GM12873 (cell line): ENCODE results near the gene LRP6.

ENCODE experiments used
- TF ChIP-seq, protein P1 (sequence below): IDR thresholded peaks from 2 replicates; pipeline ENCODE4 v1.5.1; 2012; ENCODE audit warnings: low read depth, mild to moderate bottlenecking, moderate library complexity, low read length, control low read depth; ENCODE audit not compliant: insufficient read depth; ENCODE audit errors: missing control alignments

LRP6 gene

DNA sequence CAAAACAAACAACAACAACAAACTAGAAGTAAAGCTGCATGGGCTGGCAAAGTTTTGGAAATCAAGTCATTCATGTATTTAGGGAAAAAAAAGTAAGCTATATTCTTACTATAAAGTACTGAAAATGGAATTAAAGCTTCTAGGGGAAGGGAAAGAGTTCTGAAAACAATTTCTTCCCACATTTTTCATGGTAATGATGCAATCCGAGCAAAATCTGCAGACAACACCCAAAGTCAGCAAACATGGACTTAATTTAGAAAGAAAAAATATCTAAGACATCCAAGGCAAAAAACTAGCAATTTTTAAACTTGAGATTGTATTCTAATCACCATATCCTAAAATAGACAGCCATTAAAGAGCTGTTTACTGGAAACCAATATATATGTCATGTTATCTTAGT is 86.3 kb downstream of the LRP6 start:
- TF ChIP-seq, protein P1, sequence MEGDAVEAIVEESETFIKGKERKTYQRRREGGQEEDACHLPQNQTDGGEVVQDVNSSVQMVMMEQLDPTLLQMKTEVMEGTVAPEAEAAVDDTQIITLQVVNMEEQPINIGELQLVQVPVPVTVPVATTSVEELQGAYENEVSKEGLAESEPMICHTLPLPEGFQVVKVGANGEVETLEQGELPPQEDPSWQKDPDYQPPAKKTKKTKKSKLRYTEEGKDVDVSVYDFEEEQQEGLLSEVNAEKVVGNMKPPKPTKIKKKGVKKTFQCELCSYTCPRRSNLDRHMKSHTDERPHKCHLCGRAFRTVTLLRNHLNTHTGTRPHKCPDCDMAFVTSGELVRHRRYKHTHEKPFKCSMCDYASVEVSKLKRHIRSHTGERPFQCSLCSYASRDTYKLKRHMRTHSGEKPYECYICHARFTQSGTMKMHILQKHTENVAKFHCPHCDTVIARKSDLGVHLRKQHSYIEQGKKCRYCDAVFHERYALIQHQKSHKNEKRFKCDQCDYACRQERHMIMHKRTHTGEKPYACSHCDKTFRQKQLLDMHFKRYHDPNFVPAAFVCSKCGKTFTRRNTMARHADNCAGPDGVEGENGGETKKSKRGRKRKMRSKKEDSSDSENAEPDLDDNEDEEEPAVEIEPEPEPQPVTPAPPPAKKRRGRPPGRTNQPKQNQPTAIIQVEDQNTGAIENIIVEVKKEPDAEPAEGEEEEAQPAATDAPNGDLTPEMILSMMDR = no peak

DNA sequence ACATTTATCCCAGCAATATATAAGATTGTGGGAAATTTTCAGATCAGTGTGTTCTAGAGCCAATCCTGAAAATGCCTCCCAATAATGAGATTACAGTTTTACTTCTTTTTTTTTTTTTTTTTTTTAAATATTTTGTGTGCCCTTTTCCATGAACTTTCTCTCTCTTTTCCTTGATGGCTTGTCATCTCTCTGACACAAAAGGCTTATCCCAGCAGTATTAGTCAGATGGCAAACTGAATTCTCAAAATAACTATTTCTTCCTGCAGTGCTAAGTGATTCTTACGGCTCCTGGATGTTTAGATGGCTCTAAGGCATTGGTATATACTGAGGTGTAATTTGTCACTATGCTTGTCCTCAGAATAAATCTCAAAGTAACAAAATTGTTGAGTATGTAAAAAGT is 86.7 kb downstream of the LRP6 start:
- TF ChIP-seq, protein P1 = no peak

DNA sequence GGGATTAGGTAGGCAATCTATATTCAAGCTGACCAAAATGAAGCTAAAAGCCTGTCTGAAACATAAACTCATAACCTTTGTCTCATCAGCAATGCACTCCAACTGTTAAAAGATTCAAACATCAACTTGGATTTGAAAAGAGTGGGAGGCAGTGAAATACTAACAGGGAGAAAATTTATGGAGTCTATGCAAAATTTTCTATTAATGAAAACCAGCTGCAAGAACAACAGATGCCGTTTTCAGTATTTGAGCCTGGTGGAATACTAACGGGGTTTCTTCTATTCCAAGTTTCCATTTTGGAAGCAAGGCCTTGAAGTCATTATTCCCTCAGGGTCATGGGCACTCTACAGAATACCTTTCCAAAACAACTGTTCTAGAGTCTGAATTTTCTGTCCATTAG is 88.3 kb downstream of the LRP6 start:
- TF ChIP-seq, protein P1 = no peak

DNA sequence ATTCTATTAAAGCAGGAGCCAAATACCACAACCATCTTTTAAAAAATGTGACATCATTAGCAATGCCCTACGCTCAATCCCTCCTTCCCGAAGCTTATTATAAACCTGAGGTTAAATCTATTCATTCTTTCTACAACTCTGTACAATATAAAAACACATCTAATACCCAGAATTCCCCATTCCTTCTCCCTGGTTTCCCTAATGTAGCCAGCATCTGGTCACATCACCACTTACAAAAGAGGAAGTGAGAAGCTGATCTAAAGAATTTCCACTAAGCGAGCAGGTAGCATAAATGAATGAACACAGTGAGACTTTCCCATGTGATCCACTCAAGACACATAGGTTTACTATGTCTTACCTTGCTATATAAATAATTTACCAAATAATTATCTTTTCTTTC is 90.4 kb downstream of the LRP6 start:
- TF ChIP-seq, protein P1 = no peak

DNA sequence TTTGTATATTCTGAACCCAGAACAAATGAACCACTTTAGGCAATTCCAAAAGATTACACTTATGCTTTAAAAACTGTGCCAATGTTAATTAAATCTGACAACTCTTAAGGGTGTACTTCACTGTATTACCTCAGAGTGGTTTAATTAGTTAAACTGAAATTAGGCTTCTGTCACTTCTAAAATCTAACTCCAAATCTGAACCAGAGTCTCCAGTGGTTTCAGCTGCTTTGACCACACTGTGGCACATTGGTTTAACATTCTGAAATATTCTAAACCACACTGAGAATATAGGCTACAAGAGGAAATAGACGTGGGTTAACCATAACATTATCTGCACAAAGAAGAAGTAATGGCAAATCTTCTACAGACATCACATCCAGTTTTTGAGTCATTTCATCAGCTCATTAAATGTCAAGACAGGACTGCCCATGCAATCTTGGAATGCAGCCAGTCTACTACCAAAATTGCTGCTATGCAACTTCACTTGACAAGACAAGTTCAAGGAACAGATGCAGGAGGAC is 94.8 kb downstream of the LRP6 start:
- TF ChIP-seq, protein P1 = no peak

DNA sequence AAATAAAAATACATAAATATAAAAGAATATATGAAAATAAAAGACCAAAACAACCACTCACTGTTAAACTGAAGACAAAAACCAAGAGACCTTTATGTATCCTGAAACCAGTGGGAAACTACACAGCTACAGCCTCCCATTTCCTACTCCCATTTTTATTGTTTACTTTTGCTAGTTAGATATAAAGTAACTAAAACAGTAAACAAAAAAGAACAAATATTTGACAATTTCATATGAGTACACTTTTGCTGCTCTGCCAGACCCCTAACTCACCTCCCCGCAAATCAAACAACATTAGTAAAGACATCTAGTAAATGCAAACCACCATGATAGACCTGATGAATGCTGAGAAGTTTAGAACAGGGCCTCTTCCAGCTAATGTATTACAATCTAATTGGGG is 99.0 kb downstream of the LRP6 start:
- TF ChIP-seq, protein P1 = no peak

DNA sequence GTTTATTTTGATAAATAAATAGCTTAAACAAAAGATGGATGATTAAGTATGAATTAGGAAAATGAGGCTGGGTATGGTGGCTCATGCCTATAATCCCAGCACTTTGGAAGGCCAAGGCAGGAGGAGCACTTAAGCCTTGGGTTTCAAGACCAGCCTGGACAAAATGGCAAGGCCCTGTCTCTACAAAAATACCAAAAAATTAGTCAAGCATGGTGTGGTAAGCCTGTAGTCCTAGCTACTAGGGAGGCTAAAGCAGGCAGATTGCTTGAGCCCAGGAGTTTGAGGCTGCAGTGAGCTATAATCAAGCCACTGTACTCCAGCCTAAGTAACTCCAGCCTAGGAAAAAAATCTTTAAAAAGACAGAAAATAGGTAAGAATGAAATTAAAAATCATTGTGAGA is 100.1 kb downstream of the LRP6 start:
- TF ChIP-seq, protein P1 = no peak
